BE2C (cell line): ENCODE results near the gene KCNC3.

ENCODE experiments used
- DNase-seq: peaks from one replicate; pipeline ENCODE4 v3.0.0-alpha.2; 2020
- H3K27me3 ChIP-seq: fragments of 250-450 bp; sonication (Bioruptor Pico); 2 replicates; pipeline ENCODE4 v1.5.1; 2020; ENCODE audit warnings: mild to moderate bottlenecking
- H3K36me3 ChIP-seq: fragments of 250-450 bp; sonication (Bioruptor Pico); 2 replicates; pipeline ENCODE4 v1.5.1; 2020; ENCODE audit warnings: mild to moderate bottlenecking
- H3K4me1 ChIP-seq: fragments of 250-450 bp; sonication (Bioruptor Pico); 2 replicates; pipeline ENCODE4 v1.5.1; 2020
- H3K4me3 ChIP-seq: 2 replicates; pipeline ENCODE4 v1.5.1; 2011; ENCODE audit warnings: low read depth, low read length
- H3K9me3 ChIP-seq: fragments of 250-450 bp; sonication (Bioruptor Pico); 2 replicates; pipeline ENCODE4 v1.5.1; 2020
- TF ChIP-seq, protein P1 (sequence below): IDR thresholded peaks from 2 replicates; pipeline ENCODE4 v1.5.1; 2012; ENCODE audit warnings: mild to moderate bottlenecking, low read depth, low read length

KCNC3 gene

DNA sequence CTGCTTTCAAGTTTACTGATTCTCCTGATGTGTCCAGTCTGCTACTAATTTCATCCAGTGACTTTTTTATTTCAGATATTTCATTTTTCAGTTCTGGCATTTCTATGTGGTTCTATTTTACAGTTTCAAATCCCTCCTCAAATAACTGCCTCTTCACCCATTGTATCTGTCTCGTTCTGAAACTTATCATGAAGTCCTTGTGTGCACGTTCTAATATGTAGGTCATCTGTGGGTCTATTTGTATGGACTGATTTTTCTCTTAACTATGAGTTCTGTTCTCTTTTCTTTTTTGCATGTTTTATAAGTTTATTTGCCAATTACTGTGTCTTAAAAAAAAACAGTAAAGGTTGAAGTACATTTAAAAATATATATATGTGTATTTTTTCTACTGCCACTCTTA, 43.3 kb downstream of the KCNC3 start:
- Histone ChIP-seq H3K9me3 (no peaks in the 10 kb centered on the region; the same call in 1 of the 2 replicates), H3K27me3 (no peaks in the 10 kb centered on the region), H3K4me3 (no peak overlapping the region), H3K4me1 (no peaks in the 10 kb centered on the region), H3K36me3 (no peaks in the 10 kb centered on the region)
- TF ChIP-seq, protein P1, sequence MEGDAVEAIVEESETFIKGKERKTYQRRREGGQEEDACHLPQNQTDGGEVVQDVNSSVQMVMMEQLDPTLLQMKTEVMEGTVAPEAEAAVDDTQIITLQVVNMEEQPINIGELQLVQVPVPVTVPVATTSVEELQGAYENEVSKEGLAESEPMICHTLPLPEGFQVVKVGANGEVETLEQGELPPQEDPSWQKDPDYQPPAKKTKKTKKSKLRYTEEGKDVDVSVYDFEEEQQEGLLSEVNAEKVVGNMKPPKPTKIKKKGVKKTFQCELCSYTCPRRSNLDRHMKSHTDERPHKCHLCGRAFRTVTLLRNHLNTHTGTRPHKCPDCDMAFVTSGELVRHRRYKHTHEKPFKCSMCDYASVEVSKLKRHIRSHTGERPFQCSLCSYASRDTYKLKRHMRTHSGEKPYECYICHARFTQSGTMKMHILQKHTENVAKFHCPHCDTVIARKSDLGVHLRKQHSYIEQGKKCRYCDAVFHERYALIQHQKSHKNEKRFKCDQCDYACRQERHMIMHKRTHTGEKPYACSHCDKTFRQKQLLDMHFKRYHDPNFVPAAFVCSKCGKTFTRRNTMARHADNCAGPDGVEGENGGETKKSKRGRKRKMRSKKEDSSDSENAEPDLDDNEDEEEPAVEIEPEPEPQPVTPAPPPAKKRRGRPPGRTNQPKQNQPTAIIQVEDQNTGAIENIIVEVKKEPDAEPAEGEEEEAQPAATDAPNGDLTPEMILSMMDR, result no peak
- no peak for DNase-seq

DNA sequence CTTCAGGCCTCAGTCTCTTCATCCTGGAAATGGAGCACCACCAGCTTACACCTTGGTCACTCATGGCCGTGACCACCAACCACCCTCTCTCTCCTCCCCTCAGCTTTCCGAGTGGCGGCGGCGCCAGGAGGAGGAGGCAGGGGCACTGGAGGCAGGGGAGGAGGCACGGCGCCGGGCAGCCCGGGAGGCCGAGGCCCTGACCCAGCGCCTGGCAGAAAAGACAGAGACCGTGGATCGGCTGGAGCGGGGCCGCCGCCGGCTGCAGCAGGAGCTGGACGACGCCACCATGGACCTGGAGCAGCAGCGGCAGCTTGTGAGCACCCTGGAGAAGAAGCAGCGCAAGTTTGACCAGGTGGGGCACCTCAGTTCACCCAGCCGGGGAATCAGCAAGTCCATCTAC, 47.7 kb downstream of the KCNC3 start:
- H3K27me3 ChIP-seq, result no peaks in the 10 kb centered on the region
- H3K4me3 ChIP-seq, result no peak overlapping the region
- H3K4me1 ChIP-seq, result no peaks in the 10 kb centered on the region
- DNase-seq, result no peak
- no peaks in the 10 kb centered on the region for H3K36me3 ChIP-seq
- no peaks in the 10 kb centered on the region; the same call in 1 of the 2 replicates for H3K9me3 ChIP-seq
- TF ChIP-seq, protein P1, result no peak

DNA sequence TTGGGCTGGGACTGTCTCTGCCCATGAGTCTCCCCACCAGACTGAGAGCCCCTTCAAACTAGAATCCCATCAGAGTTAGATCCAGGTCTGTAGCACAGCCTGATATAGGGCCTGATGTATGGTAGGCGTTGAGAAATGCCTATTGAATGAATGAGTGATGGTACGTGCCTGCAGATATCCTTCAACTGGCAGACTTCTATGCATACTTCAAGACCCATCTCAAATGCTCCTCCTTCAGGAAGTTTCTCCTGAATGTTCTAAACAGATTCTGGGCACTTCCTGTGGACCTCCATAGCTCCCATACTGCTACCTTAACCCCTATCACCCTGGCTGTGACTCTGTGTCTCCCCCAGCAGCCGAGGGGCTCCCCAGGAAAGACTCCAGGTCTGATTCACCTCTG, 48.2 kb downstream of the KCNC3 start:
- DNase-seq, result no peak

DNA sequence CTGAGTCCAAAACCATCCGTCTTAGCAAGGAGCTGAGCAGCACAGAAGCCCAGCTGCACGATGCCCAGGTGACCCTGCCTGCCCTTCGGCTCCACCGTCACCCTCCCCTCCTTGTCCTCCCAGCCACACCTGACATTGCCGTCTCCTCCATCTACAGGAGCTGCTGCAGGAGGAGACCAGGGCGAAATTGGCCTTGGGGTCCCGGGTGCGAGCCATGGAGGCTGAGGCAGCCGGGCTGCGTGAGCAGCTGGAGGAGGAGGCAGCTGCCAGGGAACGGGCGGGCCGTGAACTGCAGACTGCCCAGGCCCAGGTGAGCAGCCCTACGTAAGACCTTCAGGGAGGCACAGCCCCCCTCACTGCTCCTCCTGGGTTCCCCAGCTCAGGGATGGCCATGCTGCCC, 49.1 kb downstream of the KCNC3 start:
- no peak overlapping the region for H3K4me3 ChIP-seq
- TF ChIP-seq, protein P1, result no peak
- H3K36me3 ChIP-seq, result no peaks in the 10 kb centered on the region
- H3K9me3 ChIP-seq, result no peaks in the 10 kb centered on the region; the same call in 1 of the 2 replicates
- DNase-seq, result no peak
- H3K27me3 ChIP-seq, result no peaks in the 10 kb centered on the region; the same call in 1 of the 2 replicates
- H3K4me1 ChIP-seq, result no peaks in the 10 kb centered on the region

More for the DNA sequence above, 48.2 kb downstream of the KCNC3 start:
- TF ChIP-seq, protein P1, result no peak
- H3K4me1 ChIP-seq, result no peaks in the 10 kb centered on the region
- no peak overlapping the region for H3K4me3 ChIP-seq
- H3K9me3 ChIP-seq, result no peaks in the 10 kb centered on the region; the same call in 1 of the 2 replicates
- H3K27me3 ChIP-seq, result no peaks in the 10 kb centered on the region; the same call in 1 of the 2 replicates
- no peaks in the 10 kb centered on the region for H3K36me3 ChIP-seq

DNA sequence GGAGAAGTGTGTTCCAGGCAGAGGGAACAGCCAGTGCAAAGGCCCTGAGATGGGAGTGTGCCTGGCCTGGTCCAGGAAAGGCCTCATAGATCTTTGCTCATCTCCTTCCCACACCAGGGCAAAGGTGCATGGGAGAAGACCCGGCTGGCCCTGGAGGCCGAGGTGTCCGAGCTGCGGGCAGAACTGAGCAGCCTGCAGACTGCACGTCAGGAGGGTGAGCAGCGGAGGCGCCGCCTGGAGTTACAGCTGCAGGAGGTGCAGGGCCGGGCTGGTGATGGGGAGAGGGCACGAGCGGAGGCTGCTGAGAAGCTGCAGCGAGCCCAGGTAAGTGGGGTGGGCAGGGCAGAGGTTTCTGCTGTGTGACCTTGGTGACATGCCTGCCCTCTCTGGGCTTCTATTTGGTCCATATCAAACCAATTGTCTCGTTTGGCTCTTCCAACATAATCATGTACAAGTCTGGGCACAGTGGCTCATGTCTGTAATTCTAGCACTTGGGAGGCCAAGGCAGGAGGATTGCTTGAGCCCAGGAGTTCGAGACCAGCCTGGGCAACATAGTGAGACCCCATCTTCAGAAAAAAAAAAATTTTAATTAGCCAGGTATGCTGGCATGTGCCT, 51.1 kb downstream of the KCNC3 start:
- DNase-seq, result no peak
- Histone ChIP-seq H3K4me3 (no peak overlapping the region), H3K4me1 (no peaks in the 10 kb centered on the region), H3K9me3 (no peaks in the 10 kb centered on the region), H3K27me3 (no peaks in the 10 kb centered on the region; the same call in 1 of the 2 replicates), H3K36me3 (no peaks in the 10 kb centered on the region)
- TF ChIP-seq, protein P1, result no peak

DNA sequence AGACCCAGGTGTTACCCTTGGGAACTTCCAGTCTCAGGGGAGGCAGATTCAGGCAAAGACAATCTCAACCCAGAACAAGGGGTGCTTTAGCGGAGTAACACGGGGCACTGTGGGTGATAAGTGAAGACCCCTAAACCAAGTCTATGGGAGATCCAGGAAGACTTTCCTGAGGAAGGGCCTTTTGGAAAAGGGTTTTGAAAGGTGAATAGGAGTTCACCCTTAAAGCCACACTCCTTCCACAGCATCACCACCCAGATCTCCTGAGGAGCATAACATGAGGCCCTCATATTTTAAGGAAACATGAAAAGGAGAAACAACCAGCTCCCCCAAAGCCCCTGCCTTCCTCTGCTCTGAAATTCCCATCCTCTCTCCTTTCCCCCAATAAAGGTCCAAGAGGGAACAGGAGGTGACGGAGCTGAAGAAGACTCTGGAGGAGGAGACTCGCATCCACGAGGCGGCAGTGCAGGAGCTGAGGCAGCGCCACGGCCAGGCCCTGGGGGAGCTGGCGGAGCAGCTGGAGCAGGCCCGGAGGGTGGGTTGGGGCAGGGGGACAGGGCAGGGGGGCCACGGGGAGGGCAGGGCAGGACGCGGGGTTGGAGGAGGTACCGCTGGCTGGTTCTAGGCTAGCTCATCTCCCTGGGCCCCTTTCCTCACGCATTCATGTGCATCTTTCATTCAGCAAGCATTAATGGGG, 52.7 kb downstream of the KCNC3 start:
- H3K27me3 ChIP-seq, result no peaks in the 10 kb centered on the region; the same call in 1 of the 2 replicates
- TF ChIP-seq, protein P1, result no peak
- H3K9me3 ChIP-seq, result no peaks in the 10 kb centered on the region
- H3K4me1 ChIP-seq, result no peaks in the 10 kb centered on the region
- H3K36me3 ChIP-seq, result no peaks in the 10 kb centered on the region
- H3K4me3 ChIP-seq, result no peak overlapping the region
- no peak for DNase-seq
